ENCODE data around the gene EIF3K.

GRCh38 chr19:38629568-38629967 lies 10.6 kb downstream of the EIF3K start:
- TF ChIP-seq, protein P1, sequence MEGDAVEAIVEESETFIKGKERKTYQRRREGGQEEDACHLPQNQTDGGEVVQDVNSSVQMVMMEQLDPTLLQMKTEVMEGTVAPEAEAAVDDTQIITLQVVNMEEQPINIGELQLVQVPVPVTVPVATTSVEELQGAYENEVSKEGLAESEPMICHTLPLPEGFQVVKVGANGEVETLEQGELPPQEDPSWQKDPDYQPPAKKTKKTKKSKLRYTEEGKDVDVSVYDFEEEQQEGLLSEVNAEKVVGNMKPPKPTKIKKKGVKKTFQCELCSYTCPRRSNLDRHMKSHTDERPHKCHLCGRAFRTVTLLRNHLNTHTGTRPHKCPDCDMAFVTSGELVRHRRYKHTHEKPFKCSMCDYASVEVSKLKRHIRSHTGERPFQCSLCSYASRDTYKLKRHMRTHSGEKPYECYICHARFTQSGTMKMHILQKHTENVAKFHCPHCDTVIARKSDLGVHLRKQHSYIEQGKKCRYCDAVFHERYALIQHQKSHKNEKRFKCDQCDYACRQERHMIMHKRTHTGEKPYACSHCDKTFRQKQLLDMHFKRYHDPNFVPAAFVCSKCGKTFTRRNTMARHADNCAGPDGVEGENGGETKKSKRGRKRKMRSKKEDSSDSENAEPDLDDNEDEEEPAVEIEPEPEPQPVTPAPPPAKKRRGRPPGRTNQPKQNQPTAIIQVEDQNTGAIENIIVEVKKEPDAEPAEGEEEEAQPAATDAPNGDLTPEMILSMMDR (IDR thresholded peaks at IDR 0.05) = no peak
- TF ChIP-seq POLR2A (IDR thresholded peaks at IDR 0.05) = no peak

Measured in heart left ventricle (tissue), 13 donors.